SK-N-SH (cell line): ENCODE measurements around the gene RNF111. TPM values are rescaled to one million over a fixed set of nuclear protein-coding genes. Genes with fewer than 3 reads are reported as not detected.
A peak's percentile ranks its signal among the peaks of the same experiment; 100 is the strongest.

Experiments
- CHD2 ChIP-seq: fragments of 150-350 bp; IDR thresholded peaks from 2 replicates; pipeline ENCODE4 v1.6.1; 2018; ENCODE audit warnings: low read length; ENCODE audit not compliant: partially characterized antibody
- EZH2phosphoT487 ChIP-seq: fragments of 200-600 bp; sonication (generic); IDR thresholded peaks from 2 replicates; pipeline ENCODE4 v1.6.1; 2017; ENCODE audit warnings: low read depth, mixed run types, mild to moderate bottlenecking, antibody characterized with exemption, moderate library complexity, borderline replicate concordance
- FOSL2 ChIP-seq: IDR thresholded peaks from 2 replicates; pipeline ENCODE4 v1.4.0; 2012; ENCODE audit warnings: low read depth, mild to moderate bottlenecking, moderate library complexity, borderline replicate concordance
- MEF2A ChIP-seq: IDR thresholded peaks from 2 replicates; pipeline ENCODE4 v1.4.0; 2012; ENCODE audit warnings: low read depth, borderline replicate concordance
- MXI1 ChIP-seq: IDR thresholded peaks from 2 replicates; pipeline ENCODE4 v1.6.1; 2012; ENCODE audit warnings: mild to moderate bottlenecking, low read depth, low read length, improper control_type of control experiment
- RCOR1 ChIP-seq: fragments of 150-350 bp; IDR thresholded peaks from 2 replicates; pipeline ENCODE4 v1.6.1; 2017; ENCODE audit warnings: antibody characterized with exemption, low read length
- RXRA ChIP-seq: IDR thresholded peaks from 2 replicates; pipeline ENCODE4 v1.4.0; 2012; ENCODE audit warnings: low read depth, mild to moderate bottlenecking, borderline replicate concordance
- SMC3 ChIP-seq: IDR thresholded peaks from 2 replicates; pipeline ENCODE4 v1.6.1; 2012; ENCODE audit warnings: low read depth, low read length, improper control_type of control experiment
- TCF12 ChIP-seq: IDR thresholded peaks from 2 replicates; pipeline ENCODE4 v1.4.0; 2012
- TEAD4 ChIP-seq: IDR thresholded peaks from 2 replicates; pipeline ENCODE4 v1.4.0; 2012; ENCODE audit warnings: mild to moderate bottlenecking, borderline replicate concordance; ENCODE audit not compliant: insufficient read depth
- USF2 ChIP-seq: fragments of 150-350 bp; IDR thresholded peaks from 2 replicates; pipeline ENCODE4 v1.6.1; 2017; ENCODE audit warnings: antibody characterized with exemption, low read length, low read depth, borderline replicate concordance
- YY1 ChIP-seq: IDR thresholded peaks from 2 replicates; pipeline ENCODE4 v1.4.0; 2012; ENCODE audit warnings: low read depth, mild to moderate bottlenecking
- ZBTB33 ChIP-seq: IDR thresholded peaks from 2 replicates; pipeline ENCODE4 v1.4.0; 2012; ENCODE audit warnings: low read depth, borderline replicate concordance
- polyA plus RNA-seq, 3 experiments: library from polyadenylated mRNA; depleted of rRNA; stranded (reverse); fragments of >200 nt; gene quantifications; 2 replicates each; pipeline ENCODE4 v1.2.3, GENCODE V29; 2012
- TF ChIP-seq, protein P1 (sequence below): fragments of 200-600 bp; sonication (generic); IDR thresholded peaks from 2 replicates; pipeline ENCODE4 v1.6.1; 2017; ENCODE audit warnings: antibody characterized with exemption, mild to moderate bottlenecking, moderate library complexity
- TF ChIP-seq, protein P2 (sequence below): IDR thresholded peaks from 2 replicates; pipeline ENCODE4 v1.6.1; 2012; ENCODE audit warnings: mild to moderate bottlenecking, low read depth, low read length, moderate library complexity
- TF ChIP-seq, protein P3 (sequence below): IDR thresholded peaks from 2 replicates; pipeline ENCODE4 v1.4.0; 2012; ENCODE audit warnings: low read depth
- TF ChIP-seq, protein P4 (sequence below): fragments of 150-350 bp; IDR thresholded peaks from 2 replicates; pipeline ENCODE4 v1.6.1; 2016; ENCODE audit warnings: mild to moderate bottlenecking, low read depth, low read length

Gene RNF111
- polyA plus RNA-seq, 1 of the 3 experiments (the other 2 are of a cell fraction): 16.5 TPM

DNA sequence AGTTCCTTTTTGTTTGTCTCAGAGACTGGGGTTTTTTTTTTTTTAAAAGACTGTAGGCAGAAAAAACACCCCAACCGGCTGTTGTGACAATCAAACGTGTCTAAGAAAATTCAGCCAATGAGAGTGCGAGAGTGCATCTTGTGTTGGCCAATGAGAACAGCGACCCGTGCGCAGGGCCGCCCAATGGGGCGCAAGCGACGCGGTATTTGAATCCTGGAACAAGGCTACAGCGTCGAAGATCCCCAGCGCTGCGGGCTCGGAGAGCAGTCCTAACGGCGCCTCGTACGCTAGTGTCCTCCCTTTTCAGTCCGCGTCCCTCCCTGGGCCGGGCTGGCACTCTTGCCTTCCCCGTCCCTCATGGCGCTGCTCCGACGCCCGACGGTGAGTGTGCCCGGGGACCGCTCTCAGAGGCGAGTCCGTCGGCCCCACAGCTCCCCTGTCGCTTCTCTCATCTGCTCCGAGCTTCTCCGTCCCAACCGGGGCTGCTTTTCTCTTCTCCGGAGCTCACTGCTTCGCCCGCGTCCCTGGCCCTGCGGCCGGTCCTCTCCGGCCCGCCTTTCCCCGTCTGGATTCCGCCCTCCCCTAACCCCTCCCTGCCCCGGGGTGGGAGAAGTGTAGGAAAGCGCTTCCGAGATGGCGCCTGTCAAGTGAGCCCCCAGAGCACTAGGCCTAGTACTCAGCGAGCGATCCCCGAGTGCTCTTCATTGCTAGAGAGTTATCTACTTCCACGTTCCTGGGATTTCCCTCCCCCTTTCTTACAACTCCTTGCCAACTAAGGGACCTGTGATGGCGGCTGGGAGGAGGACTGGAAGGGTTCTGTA is 117.7 kb downstream of the RNF111 start, which contains the start of gene CCNB2 (continued):
- TF ChIP-seq TCF12: no peak
- TF ChIP-seq TEAD4: no peak
- no peak for TF ChIP-seq EZH2phosphoT487
- TF ChIP-seq, protein P1, sequence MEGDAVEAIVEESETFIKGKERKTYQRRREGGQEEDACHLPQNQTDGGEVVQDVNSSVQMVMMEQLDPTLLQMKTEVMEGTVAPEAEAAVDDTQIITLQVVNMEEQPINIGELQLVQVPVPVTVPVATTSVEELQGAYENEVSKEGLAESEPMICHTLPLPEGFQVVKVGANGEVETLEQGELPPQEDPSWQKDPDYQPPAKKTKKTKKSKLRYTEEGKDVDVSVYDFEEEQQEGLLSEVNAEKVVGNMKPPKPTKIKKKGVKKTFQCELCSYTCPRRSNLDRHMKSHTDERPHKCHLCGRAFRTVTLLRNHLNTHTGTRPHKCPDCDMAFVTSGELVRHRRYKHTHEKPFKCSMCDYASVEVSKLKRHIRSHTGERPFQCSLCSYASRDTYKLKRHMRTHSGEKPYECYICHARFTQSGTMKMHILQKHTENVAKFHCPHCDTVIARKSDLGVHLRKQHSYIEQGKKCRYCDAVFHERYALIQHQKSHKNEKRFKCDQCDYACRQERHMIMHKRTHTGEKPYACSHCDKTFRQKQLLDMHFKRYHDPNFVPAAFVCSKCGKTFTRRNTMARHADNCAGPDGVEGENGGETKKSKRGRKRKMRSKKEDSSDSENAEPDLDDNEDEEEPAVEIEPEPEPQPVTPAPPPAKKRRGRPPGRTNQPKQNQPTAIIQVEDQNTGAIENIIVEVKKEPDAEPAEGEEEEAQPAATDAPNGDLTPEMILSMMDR: no peak
- TF ChIP-seq, protein P2, sequence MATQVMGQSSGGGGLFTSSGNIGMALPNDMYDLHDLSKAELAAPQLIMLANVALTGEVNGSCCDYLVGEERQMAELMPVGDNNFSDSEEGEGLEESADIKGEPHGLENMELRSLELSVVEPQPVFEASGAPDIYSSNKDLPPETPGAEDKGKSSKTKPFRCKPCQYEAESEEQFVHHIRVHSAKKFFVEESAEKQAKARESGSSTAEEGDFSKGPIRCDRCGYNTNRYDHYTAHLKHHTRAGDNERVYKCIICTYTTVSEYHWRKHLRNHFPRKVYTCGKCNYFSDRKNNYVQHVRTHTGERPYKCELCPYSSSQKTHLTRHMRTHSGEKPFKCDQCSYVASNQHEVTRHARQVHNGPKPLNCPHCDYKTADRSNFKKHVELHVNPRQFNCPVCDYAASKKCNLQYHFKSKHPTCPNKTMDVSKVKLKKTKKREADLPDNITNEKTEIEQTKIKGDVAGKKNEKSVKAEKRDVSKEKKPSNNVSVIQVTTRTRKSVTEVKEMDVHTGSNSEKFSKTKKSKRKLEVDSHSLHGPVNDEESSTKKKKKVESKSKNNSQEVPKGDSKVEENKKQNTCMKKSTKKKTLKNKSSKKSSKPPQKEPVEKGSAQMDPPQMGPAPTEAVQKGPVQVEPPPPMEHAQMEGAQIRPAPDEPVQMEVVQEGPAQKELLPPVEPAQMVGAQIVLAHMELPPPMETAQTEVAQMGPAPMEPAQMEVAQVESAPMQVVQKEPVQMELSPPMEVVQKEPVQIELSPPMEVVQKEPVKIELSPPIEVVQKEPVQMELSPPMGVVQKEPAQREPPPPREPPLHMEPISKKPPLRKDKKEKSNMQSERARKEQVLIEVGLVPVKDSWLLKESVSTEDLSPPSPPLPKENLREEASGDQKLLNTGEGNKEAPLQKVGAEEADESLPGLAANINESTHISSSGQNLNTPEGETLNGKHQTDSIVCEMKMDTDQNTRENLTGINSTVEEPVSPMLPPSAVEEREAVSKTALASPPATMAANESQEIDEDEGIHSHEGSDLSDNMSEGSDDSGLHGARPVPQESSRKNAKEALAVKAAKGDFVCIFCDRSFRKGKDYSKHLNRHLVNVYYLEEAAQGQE: no peak
- no peak for TF ChIP-seq RXRA
- no peak for TF ChIP-seq MEF2A
- TF ChIP-seq, protein P3, sequence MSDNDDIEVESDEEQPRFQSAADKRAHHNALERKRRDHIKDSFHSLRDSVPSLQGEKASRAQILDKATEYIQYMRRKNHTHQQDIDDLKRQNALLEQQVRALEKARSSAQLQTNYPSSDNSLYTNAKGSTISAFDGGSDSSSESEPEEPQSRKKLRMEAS: 0 out of 2 replicates have a peak, but pooled peaks have one; percentile 54
- no peak for TF ChIP-seq SMC3
- TF ChIP-seq ZBTB33: no peak
- peak; percentile 29; the same call in 1 of the 2 replicates for TF ChIP-seq USF2
- TF ChIP-seq YY1: peak; percentile 71; the same call in 1 of the 2 replicates
- no peak for TF ChIP-seq RCOR1
- TF ChIP-seq FOSL2: no peak
- TF ChIP-seq, protein P4, sequence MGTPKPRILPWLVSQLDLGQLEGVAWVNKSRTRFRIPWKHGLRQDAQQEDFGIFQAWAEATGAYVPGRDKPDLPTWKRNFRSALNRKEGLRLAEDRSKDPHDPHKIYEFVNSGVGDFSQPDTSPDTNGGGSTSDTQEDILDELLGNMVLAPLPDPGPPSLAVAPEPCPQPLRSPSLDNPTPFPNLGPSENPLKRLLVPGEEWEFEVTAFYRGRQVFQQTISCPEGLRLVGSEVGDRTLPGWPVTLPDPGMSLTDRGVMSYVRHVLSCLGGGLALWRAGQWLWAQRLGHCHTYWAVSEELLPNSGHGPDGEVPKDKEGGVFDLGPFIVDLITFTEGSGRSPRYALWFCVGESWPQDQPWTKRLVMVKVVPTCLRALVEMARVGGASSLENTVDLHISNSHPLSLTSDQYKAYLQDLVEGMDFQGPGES: peak; percentile 61
- TF ChIP-seq CHD2: peak; percentile 60
- peak; percentile 94 for TF ChIP-seq MXI1
